ENCODE data around the gene CFP.
"Not testable (repeated sequence)": the region's sequence is repeated elsewhere in the genome, so short reads cannot be mapped to it uniquely, and the experiment has no call there.

The CFP gene

GRCh38 chrX:47629419-47630200 is at the start of gene CFP:
CFP (minus strand) TSS chrX:47629930; CDS start chrX:47629844, 86 bp downstream.
- no peak for DNase-seq (ENCODE audit: low spot score)

- DNase-seq (ENCODE audit: low spot score), result not testable (repeated sequence)
These were observed 46.5 kb upstream of the CFP start for GRCh38 chrX:47675959-47676859.

GRCh38 chrX:47674776-47675175 is 45.0 kb upstream of the CFP start:
- DNase-seq (ENCODE audit: low spot score), result no peak

GRCh38 chrX:47665797-47666196 is 36.1 kb upstream of the CFP start:
- not testable (repeated sequence) for DNase-seq (ENCODE audit: low spot score)

GRCh38 chrX:47664737-47665136 is 35.0 kb upstream of the CFP start:
- no peak for DNase-seq (ENCODE audit: low spot score)

- peak; percentile 40 for DNase-seq (ENCODE audit: low spot score)
These were observed 32.5 kb upstream of the CFP start for GRCh38 chrX:47662144-47662657.

- DNase-seq (ENCODE audit: low spot score), result no peak
These were observed 31.8 kb upstream of the CFP start for GRCh38 chrX:47661539-47661938.

GRCh38 chrX:47659421-47659726 is 29.6 kb upstream of the CFP start:
- no peak for DNase-seq (ENCODE audit: low spot score)

GRCh38 chrX:47658684-47659420 is 29.1 kb upstream of the CFP start, which contains the start of gene UXT:
UXT (minus strand) TSS chrX:47659180; CDS start chrX:47658927, 253 bp downstream.
- DNase-seq (ENCODE audit: low spot score), result peak; percentile 69

- no peak for DNase-seq (ENCODE audit: low spot score)
These were observed 28.6 kb upstream of the CFP start for GRCh38 chrX:47658301-47658683.

GRCh38 chrX:47651043-47651905 is 21.5 kb upstream of the CFP start:
- no peak for DNase-seq (ENCODE audit: low spot score)

GRCh38 chrX:47650164-47651042 is 20.7 kb upstream of the CFP start, which contains the start of gene ELK1:
ELK1 (minus strand) TSS chrX:47650563; CDS start chrX:47641441, 9,122 bp downstream.
- DNase-seq (ENCODE audit: low spot score), result peak; percentile 90

GRCh38 chrX:47649781-47650163 is 20.0 kb upstream of the CFP start:
- no peak for DNase-seq (ENCODE audit: low spot score)

- DNase-seq (ENCODE audit: low spot score), result no peak
These were observed 19.5 kb upstream of the CFP start for GRCh38 chrX:47649271-47649670.

- DNase-seq (ENCODE audit: low spot score), result no peak
These were observed 18.6 kb upstream of the CFP start for GRCh38 chrX:47648376-47648775.

- no peak for DNase-seq (ENCODE audit: low spot score)
These were observed 16.9 kb upstream of the CFP start for GRCh38 chrX:47646636-47647035.

- no peak for DNase-seq (ENCODE audit: low spot score)
These were observed 15.8 kb upstream of the CFP start for GRCh38 chrX:47645530-47645929.

GRCh38 chrX:47644557-47645091 is 14.9 kb upstream of the CFP start:
- DNase-seq (ENCODE audit: low spot score), result peak; percentile 67

GRCh38 chrX:47643926-47644325 is 14.2 kb upstream of the CFP start:
- peak; percentile 45 for DNase-seq (ENCODE audit: low spot score)

GRCh38 chrX:47638816-47639215 is 9.1 kb upstream of the CFP start:
- no peak for DNase-seq (ENCODE audit: low spot score)

All from hepatic stellate cell (primary cell).